Measurements from ENCODE around the gene SLC4A8.
"Not testable (repeated sequence)": the region's sequence is repeated elsewhere in the genome, so short reads cannot be mapped to it uniquely, and the experiment has no call there.

SLC4A8 gene

DNA sequence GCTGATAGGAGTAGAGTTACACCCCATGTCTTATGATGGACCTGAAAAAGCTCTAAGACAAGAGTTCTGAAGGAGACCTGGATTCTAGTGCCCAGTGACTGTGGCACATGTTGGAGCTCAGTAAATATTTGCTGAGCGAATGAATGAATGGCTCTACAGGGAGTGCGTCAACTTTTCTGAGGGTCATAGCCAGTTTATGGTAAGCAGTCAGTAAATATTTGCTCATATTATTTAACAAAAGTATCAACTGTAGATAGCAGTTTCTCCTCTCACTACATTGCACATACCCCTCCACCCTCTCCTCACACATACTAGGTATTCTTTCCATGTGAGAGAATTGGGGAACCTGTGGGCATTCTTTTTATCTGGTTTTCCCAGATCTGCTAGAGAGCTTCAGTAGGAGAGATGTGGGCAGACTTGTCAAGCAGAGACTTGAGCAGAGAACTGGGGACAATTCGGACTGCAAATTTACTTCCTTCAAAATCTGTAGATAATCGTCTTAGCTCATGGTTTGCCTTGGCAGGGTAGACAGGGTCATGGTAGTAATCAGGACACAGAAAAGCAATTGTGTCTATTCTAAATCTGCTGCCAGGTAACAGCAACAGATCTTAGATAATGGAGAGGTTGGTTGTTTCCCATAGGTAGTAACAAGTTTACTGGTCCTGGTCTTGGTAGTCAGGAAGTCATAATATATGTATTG is 5.7 kb downstream of the SLC4A8 start:
- no peak for DNase-seq

DNA sequence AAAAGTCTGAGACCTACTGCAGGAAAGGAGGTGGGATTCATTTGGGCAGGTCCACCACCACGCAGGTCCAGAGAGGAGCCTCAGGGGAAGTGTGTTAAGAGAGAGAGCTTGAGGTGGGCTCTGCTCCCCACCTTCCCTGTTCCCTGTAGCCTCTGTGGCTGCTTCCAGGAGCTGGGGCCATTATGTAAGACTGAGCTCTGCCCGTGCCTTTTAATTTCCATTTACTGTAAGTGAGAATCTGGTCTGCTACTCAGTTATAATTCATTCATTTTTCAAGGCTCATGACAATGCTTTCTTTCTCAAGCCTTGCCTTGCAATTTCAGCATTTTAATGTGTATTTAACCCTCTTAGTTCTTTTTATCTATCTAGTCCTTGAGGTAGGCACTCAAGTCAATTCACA is 8.3 kb downstream of the SLC4A8 start:
- no peak for DNase-seq

DNA sequence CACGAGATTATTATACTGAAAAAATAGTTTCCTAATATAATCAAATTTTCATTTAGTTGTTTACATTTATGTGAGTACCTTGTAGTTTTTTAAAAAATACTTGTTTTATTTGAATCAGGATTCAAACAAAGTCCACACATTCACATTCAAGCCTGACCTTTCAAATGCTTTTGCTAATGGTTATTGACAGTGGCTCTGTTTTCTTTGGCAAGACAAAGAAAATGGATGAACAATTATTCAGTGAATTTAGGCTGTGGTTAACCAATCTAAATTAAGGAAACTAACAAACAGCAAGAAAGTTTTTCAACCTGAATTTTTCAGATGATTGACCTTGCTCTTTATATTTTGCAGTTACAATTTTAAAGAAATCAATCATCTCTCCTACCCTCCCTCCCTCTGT is 9.7 kb downstream of the SLC4A8 start:
- DNase-seq, result no peak

DNA sequence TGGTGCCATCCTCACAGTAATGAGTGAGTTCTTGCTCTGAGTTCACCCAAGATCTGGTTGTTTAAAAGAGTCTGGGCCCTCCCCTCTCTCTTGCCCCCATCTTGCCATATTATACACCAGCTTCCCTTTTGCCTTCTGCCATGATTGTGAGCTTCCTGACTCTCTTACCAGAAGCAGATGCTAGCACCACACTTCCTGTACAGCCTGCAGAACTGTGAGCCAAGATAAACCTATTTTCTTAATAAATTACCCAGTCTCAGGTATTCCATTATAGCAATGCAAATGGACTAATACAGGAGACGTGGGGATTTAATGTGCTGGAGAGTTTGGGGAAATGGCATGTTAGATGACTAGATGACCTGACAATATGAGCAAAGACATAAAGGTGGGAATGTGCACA is 12.8 kb downstream of the SLC4A8 start:
- no peak for DNase-seq

DNA sequence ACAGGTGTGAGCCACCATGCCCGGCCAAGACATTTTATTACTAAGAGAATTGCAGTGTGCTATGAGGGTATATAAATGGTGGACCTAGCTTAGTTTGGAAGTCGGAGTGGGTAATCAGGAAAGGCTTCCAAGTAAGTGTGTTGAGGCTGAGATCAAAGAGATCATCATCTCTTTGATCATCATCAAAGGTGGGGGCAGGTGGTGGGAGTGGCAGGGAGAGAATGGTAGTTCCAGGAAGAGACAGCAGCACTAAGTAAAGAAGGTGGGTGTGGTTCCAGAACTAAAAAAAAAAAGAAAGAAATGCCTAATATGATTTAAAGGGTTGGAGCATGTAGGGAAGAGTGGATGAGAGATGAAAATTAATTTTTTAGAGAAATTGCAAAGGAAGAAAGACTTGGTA is 14.7 kb downstream of the SLC4A8 start:
- no peak for DNase-seq

DNA sequence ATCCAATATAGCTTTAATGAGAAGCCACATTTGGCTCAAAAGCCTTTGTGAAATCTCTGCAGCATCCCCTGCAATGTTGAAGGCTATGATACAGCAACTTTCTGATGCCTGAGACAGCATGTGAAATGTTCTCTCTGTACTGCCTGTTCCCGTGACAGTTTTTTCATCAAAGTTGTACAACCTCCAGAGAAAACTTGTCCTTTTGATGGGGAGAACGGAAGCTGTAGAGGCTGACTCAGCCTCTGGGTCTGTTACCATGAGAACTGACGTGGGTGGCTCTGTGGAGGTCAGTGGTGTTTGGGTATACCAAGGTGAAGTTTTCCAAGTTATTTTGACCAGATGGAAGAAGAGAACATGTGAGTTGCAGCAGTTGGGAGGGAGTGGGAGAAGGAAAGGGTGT is 17.0 kb downstream of the SLC4A8 start:
- no peak for DNase-seq

DNA sequence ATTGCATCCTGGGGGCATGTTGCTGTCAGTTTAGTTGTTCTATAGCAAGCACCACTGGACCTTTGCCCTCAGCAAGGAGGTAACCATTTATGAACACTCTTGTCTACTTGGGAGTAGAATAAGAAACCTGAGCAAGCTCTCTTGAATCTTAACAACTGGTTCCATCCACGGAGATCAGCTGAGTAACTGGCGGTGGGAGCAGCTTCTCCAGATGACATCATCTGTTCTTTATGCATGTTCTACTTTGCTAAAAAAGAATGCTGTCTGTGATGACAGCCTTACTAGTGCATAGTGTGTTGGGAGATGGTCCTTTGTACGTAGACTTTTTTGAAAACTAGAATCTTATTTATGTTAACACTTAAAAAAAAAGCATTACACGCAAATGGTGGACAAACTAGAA is 17.7 kb downstream of the SLC4A8 start:
- DNase-seq, result no peak

DNA sequence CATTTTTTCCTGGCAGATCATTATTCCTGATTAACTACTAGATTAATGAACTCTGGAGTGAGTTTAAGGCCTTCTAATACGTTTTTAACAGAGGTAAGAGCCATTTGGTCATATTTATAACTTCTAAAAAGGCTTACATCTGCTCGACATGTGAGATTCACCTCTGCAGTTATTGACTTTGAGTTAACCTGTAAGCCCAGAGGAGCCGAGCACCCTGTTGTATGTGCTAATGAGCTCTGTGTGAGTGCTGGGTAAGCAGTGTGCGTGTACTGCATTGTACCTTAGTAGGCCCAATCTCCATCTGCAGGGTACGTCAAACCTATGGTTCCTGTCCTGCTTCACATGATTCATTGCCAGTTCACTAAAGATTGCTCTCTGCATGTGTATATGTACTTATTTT is 18.9 kb downstream of the SLC4A8 start:
- DNase-seq, result no peak

DNA sequence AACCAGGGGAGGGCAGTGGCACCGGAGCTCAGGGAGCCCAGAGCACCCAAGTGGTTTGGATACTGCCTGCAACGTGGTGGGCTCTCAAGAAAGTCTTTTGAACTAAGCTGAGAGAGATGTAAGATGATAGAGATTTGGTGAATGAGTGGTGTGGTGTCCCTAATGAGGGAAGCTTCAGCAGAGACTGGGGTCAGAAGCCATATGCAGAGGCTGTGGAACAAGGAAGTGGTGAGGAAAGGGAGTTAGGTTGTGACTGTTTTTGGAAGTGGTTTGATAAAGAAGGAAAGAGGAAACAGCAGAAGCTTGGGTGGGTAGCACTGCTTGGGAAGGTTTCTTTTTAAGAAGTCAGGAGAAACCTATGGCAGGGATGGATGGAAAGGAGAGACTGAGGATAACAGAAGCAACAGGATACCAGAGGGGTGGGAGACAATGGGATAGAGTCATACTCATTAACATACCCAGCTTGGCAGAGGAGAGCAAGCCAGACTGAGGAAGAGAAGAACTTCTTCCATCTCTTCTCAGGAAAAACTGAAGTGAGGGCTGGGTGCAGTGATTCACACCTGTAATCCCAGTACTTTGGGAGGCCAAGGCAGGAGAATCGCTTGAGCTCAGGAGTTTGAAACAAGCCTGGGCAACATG is 24.1 kb downstream of the SLC4A8 start:
- DNase-seq, result no peak

DNA sequence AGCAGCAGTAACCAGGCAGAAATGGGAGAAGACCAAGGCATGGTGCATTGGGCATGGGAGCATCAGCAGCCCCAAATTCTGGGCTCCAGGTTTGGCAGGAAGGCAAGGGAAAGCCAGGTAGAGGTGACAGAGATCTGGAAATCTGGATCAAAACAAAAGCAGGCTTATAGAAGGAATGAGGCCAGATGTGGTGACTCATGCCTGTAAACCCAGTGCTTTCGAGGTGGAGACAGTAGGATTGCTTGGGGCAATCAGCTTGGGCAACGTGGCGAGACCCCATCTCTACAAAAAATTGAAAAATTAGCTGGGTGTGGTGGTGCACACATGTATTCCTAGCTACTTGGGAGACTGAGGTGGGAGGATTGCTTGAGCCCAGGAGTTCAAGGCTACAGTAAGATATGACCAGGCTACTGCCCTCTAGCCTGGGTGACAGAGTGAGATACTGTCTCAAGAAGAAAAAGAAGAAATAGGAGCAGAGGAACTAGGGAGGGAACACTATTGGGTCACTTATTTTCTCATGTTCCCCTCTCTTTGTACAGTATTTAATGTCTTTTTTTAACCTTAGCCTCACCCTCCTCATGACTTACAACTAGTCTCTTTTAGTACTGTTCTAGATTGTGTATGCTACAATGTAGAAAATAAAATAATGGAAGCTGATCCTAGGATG is 25.1 kb downstream of the SLC4A8 start:
- no peak for DNase-seq

DNA sequence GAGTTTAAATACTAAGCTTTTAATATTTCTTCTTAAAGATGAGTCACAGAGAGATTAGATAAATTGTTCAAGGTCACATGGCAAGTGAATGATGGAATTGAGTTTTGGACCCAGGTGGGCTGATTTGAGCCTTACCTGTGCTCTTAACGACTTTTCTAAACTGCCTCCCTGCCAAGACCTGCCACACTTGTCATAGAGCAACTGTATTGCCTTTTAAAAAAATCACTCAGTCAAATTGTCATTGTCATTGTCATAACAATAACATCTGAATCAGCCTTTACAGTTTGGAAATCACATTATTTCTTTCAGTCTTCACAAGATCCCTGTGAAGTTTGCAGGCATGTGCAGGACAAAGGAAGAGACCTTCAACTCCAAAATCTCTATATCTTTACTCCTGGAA is 25.7 kb downstream of the SLC4A8 start:
- DNase-seq, result no peak

DNA sequence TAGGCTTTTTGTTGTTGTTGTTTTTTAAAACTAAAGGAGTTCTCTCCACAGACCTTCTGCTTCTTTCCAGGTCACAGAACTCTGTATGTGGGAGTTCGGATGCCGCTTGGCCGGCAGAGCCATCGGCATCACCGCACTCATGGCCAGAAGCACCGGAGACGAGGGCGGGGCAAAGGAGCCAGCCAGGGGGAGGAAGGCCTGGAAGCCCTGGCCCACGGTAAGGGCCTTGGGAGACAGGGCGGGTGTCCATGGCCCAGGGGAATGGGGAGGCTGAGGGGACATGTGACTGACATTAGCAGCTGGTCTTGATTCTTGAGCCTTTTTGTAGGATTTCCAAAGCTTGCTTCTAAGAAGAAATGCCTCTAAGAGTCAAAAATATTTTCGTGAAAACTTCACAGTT is 26.2 kb downstream of the SLC4A8 start:
- DNase-seq, result no peak

DNA sequence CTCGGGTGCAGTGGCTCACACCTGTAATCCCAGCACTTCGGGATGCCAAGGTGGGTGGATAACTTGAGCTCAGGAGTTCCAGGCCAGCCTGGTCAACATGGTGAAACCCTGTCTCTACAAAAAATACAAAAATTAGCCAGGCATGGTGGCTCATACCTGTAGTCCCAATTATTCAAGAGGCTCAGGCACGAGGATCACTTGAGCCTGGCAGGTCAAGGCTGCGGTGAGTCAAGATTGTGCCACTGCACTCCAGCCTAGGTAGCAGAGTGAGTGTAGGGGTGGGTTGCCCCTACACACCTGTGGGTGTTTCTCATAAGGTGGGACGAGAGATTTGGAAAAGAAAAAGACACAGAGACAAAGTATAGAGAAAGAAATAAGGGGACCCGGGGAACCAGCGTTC is 29.4 kb downstream of the SLC4A8 start:
- not testable (repeated sequence) for DNase-seq

DNA sequence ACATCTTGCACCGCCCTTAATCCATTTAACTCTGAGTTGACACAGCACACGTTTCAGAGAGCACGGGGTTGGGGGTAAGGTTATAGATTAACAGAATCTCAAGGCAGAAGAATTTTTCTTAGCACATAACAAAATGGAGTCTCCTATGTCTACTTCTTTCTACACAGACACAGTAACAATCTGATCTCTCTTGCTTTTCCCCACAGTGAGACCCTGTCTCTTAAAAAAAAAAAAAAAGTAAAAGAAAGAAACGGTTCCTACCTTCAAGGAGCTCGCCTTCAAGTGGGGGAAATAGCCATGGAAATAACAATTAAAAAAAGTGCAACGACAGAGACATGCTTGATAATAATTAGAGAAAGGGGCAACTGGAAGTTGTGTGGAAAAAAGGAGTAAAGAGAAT is 30.4 kb downstream of the SLC4A8 start:
- DNase-seq, result not testable (repeated sequence)

DNA sequence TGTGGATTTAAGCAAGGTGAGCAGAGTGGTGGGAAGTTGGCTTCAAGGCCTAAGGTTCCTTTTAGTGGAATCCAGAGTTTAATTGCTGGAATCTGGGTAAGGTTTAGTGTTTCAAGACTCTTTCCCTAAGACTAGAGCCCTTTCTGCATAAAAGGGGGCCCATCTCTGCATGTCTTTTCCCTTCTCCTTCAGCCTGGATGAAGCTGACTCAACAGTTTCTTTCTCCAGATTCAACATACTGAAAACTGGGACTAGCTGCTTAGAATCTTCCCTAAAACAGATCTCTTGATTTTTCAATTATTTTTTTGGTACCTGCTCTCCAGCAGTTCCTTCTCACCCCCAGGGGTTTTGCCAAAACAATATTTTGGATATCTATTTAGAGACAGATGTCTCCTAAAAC is 34.0 kb downstream of the SLC4A8 start:
- no peak for DNase-seq

DNA sequence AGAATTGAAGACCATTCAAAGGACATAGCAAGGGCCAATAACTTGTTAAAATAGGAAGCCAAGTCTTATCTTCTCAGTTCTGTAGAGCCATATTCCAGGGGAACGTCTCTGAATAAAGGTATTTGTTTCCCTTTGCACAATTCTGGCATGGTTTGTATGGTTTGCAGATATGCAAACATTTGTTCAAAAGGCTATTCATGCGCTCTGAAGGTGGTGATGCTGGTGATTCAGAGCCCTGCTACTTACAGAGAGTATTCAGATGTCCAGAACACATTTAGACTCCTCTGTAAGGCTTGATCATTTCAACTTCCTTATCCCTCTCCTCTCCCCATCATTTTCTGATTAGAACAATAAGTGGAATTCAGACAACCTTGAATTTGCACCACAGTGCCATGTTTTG is 35.9 kb downstream of the SLC4A8 start:
- DNase-seq, result no peak

DNA sequence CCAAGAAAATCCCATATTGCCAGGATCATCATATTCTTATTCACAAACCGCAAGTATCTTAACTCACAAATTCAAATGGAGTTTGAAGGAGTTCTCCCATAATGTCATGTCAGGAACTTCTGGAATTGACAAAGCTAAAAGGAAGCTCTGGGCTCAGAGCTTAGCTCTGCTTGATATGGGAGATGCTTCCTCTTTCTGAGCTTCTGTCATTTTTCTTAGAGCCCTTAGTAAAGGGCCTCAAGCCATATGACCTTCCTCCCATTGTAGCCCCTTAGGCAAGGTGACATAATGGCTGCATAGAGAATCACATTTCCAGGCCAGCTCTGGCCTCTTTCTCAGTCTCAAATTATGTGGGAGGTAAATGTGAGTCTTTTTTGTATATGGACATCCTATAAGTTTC is 40.9 kb downstream of the SLC4A8 start:
- DNase-seq, result no peak

DNA sequence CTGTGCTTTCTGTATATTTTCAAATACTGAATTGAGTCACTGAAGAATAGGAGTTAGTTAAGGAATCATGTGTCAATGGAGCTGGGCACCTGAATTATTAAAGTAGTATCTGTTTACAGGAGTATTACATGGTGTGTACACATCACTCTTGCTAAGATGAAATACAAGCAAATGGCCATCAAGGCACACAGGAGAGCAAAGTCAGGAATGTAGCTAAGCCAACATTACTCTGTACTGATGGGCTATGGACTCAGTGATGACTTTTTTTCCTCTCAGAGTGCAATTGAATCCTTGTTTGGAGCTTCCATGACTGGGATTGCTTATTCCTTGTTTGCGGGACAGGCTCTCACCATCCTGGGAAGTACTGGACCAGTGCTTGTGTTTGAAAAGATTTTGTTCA is 45.5 kb downstream of the SLC4A8 start:
- no peak for DNase-seq

DNA sequence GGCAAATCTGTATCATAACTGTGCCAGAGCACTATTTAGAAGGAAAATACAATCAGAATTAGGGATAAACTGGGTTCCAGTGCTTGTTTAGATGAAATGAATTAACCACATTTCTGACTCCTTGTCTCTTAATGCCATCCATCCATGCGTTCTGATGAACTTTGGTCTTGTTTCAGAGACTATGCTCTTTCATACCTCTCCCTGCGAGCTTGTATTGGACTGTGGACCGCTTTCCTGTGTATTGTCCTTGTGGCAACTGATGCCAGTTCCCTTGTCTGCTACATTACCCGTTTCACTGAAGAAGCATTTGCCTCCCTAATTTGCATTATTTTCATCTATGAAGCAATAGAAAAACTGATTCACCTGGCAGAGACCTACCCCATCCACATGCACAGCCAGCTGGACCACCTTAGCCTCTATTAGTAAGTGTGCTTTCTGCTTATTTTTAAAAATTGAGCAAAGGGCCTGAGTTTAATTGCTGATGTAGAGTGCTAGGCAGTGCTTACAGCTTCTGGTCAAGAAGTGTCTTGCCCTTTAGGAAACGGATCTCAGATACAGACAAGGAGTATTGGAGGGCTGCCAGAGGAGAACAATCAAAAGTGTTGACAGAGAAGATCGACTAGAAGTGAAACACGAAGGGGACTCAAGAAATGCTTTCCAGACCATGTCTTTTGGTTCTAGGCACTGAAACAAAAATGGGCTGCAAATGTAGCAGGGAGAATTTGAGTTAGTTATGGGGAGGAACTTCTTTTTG is 46.7 kb downstream of the SLC4A8 start:
- no peak for DNase-seq

DNA sequence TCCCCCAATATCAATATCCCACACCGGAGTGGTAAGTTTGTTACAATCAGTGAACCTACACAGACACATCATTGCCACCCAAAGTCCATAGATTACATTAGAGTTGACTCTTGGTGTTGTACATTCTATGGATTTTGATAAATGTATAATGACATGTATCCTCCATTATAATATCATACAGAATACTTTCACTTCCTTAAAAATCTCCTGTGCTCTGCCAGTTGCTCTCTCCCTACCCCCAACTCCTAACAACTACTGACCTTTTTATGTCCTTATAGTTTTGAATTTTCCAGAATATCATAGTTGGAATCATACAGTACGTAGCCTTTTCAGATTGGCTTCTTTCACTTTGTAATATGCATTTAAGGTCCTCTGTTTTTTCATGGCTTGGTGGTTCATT is 48.4 kb downstream of the SLC4A8 start:
- no peak for DNase-seq

DNA sequence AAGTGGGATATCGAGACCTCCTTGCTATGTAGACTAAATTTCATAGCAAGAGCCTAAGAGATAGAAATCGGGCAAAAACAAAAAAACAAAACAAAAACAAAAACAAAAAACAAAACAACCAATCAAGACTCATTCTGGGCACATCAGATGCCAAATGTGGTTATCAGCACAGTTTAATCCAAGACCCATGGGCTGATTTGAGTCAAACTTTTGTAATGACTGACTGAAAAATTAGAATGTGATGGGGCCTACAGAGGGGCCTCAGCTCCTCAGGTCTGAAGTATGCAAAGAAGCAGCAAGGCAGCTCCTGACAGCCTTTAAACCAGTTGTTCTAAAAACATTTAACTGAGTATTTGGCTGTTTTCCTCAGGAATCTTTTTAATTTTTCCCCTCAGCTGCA is 49.3 kb downstream of the SLC4A8 start:
- DNase-seq, result no peak

DNA sequence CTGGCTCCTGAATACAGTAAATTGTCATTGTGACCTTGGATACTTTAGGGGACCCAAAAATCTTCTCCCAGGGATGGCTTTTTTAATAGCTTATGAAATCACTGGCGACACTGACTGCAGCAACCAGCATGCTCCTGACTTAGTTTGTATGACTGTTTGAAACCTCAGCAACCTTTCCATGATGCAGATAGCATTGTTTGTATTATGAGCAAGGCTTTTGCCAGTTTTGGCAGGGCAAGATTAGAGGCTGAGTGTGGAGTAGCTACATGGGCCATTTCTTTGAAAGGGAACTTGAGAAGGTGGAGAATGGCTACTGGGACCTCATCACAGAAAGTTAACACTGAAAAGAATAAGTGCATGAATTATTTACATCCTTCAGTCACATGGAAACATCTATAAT is 50.9 kb downstream of the SLC4A8 start:
- no peak for DNase-seq

DNA sequence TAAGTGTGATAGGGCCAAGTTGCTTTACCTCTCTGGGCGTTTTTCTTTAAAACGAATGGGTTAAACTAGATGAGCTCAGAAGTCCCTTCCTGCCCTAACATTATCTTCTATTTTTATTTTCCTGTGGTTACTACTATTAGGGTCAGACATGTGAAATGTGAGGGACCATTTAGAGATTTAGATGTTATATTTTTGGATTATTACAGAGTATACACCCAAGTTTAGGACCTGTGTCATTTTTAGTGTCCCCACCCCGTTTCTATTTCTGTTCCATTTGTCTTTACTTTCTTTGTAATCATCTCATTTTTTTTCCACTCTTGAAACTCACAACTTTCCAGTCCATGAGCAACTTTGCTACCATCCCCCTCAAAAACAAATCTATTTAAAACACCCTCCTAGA is 56.3 kb downstream of the SLC4A8 start:
- DNase-seq, result no peak
